Neuronal stem cell (in vitro differentiated cells): ENCODE data around the gene GBP6.

Source experiments
- DNase-seq: peaks from one replicate; pipeline ENCODE4 v3.0.0-alpha.2; 2013; ENCODE audit warnings: low spot score
- H2AFZ ChIP-seq: one replicate; pipeline ENCODE4 v1.6.1; 2013; ENCODE audit warnings: mild to moderate bottlenecking, low read length, inconsistent platforms
- H2AK5ac ChIP-seq: 2 replicates; pipeline ENCODE4 v1.6.1; 2013; ENCODE audit warnings: low read depth, mild to moderate bottlenecking, inconsistent platforms, low read length, moderate library complexity, mixed read lengths
- H2BK120ac ChIP-seq: 2 replicates; pipeline ENCODE4 v1.6.1; 2013; ENCODE audit warnings: low read depth, mild to moderate bottlenecking, inconsistent platforms, low read length, moderate library complexity, mixed read lengths
- H2BK12ac ChIP-seq: one replicate; pipeline ENCODE4 v1.6.1; 2013; ENCODE audit warnings: low read length, inconsistent platforms
- H2BK15ac ChIP-seq: 2 replicates; pipeline ENCODE4 v1.6.1; 2013; ENCODE audit warnings: mild to moderate bottlenecking, low read length, inconsistent platforms, mixed read lengths
- H2BK5ac ChIP-seq: one replicate; pipeline ENCODE4 v1.6.1; 2013; ENCODE audit warnings: inconsistent platforms, mild to moderate bottlenecking, low read length, moderate library complexity
- H3K14ac ChIP-seq: one replicate; pipeline ENCODE4 v1.6.1; 2013; ENCODE audit warnings: low read length, inconsistent platforms
- H3K18ac ChIP-seq: 2 replicates; pipeline ENCODE4 v1.6.1; 2013; ENCODE audit warnings: low read length, inconsistent platforms
- H3K23ac ChIP-seq: 2 replicates; pipeline ENCODE4 v1.6.1; 2013; ENCODE audit warnings: low read depth, mild to moderate bottlenecking, mixed read lengths, low read length, inconsistent platforms; ENCODE audit not compliant: poor library complexity
- H3K27ac ChIP-seq: replicated peaks from 3 replicates; pipeline ENCODE4 v1.5.1; 2013; ENCODE audit warnings: low read length, inconsistent platforms
- H3K27me3 ChIP-seq, 3 experiments: 2 replicates each; pipeline ENCODE4 v1.6.1; 2013; ENCODE audit warnings: low read length in 3 of 3, mild to moderate bottlenecking in 2 of 3, inconsistent platforms in 1 of 3, low read depth in 1 of 3, mixed read lengths in 1 of 3, moderate library complexity in 1 of 3; ENCODE audit not compliant: control insufficient read depth in 3 of 3, insufficient read depth in 3 of 3
- H3K36me3 ChIP-seq, 2 donors: replicated peaks in 1 of 2; 2 replicates each; pipeline ENCODE4 v1.6.1; 2013; ENCODE audit warnings: low read length in 2 of 2; ENCODE audit not compliant: control insufficient read depth in 2 of 2, insufficient read depth in 2 of 2
- H3K4ac ChIP-seq: 2 replicates; pipeline ENCODE4 v1.6.1; 2013; ENCODE audit warnings: inconsistent platforms, mild to moderate bottlenecking, low read length, moderate library complexity
- H3K4me1 ChIP-seq, 2 donors: 1 replicate in 1 of 2; 2 replicates in 1 of 2; pipeline ENCODE4 v1.6.1; 2013; ENCODE audit warnings: low read length in 2 of 2, low read depth in 1 of 2; ENCODE audit not compliant: control insufficient read depth in 2 of 2, insufficient read depth in 1 of 2
- H3K4me2 ChIP-seq: one replicate; pipeline ENCODE4 v1.6.1; 2013; ENCODE audit warnings: mild to moderate bottlenecking, low read length, inconsistent platforms; ENCODE audit not compliant: insufficient read depth, poor library complexity, severe bottlenecking
- H3K4me3 ChIP-seq, 2 donors: 2 replicates each; pipeline ENCODE4 v1.5.1; 2013; ENCODE audit warnings: low read length in 2 of 2, mild to moderate bottlenecking in 2 of 2, inconsistent platforms in 1 of 2, moderate library complexity in 1 of 2
- H3K79me1 ChIP-seq: one replicate; pipeline ENCODE4 v1.6.1; 2013; ENCODE audit warnings: low read depth, mild to moderate bottlenecking, inconsistent platforms, low read length, moderate library complexity
- H3K9ac ChIP-seq: one replicate; pipeline ENCODE4 v1.6.1; 2013; ENCODE audit warnings: mild to moderate bottlenecking, low read depth, low read length, inconsistent platforms; ENCODE audit not compliant: poor library complexity
- H3K9me3 ChIP-seq, 2 donors: replicated peaks in 1 of 2; 2 replicates each; pipeline versions ENCODE3 to v1.6.1; 2013; ENCODE audit warnings: low read length in 2 of 2, mild to moderate bottlenecking in 2 of 2, inconsistent platforms in 1 of 2, low read depth in 1 of 2, mixed read lengths in 1 of 2, moderate library complexity in 1 of 2; ENCODE audit not compliant: control insufficient read depth in 2 of 2, insufficient read depth in 1 of 2
- H4K8ac ChIP-seq: one replicate; pipeline ENCODE4 v1.6.1; 2013; ENCODE audit warnings: low read depth, mild to moderate bottlenecking, inconsistent platforms, low read length, moderate library complexity
- H4K91ac ChIP-seq: one replicate; pipeline ENCODE4 v1.6.1; 2013; ENCODE audit warnings: low read length, low read depth, mild to moderate bottlenecking, inconsistent platforms; ENCODE audit not compliant: poor library complexity
- WGBS, 2 donors: extraction: QIAGEN DNeasy Blood & Tissue Kit; methylation state at CpG; one replicate each; pipeline ENCODE4 v1.1.7; 2013; ENCODE audit warnings: missing lambda C conversion rate in 2 of 2, mixed read lengths in 1 of 2; ENCODE audit not compliant: insufficient read length in 2 of 2, insufficient replicate concordance in 1 of 2; ENCODE audit errors: extremely low coverage in 2 of 2; 5-methylcytosine and 5-hydroxymethylcytosine counted together

Gene GBP6

DNA sequence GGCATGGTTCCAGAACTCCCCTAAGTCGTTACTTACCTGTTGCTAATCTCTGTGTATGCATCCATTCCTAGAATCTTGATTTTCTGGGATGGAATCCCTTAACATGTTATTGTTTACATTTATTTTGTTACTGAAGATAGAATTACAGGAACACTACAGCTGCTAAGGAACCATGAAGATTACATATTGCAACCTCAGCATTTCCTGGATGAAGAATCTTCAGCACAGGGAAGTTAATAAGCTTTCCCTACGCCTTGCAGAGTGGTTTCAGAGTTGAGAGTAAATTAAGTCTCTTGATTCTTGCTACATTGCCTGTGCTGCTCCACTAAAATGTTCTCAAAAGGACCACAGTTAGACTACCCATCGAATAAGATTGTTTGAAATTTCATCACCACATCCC lies 31.4 kb upstream of the GBP6 start:
- Histone ChIP-seq H3K9me3 (no peaks in the 10 kb centered on the region), H3K27ac (no peak overlapping the region), H3K4me2 (no peak overlapping the region), H3K4me1 (no peaks in the 10 kb centered on the region), H3K27me3 (no peaks in the 10 kb centered on the region), H2BK12ac (no peak overlapping the region), H2BK120ac (no peak overlapping the region), H3K79me1 (no peaks in the 10 kb centered on the region), H3K23ac (no peak overlapping the region), H3K4me3 (no peak overlapping the region), H3K4ac (no peak overlapping the region), H4K91ac (no peak overlapping the region), H4K8ac (no peak overlapping the region), H3K18ac (no peak overlapping the region), H3K9ac (no peak overlapping the region), H2BK15ac (no peak overlapping the region), H2AK5ac (no peak overlapping the region), H3K36me3 (no peaks in the 10 kb centered on the region), H2AFZ (no peak overlapping the region), H3K14ac (no peak overlapping the region), H2BK5ac (no peak overlapping the region)
- WGBS, 2 donors, result no CpG with 5 or more reads among the region's 3 CpGs
- DNase-seq, result no peak

- Histone ChIP-seq H3K9ac (no peak overlapping the region), H3K36me3 (no peaks in the 10 kb centered on the region), H2BK12ac (no peak overlapping the region), H2AFZ (no peak overlapping the region), H3K4me1 (no peaks in the 10 kb centered on the region), H4K8ac (no peak overlapping the region), H3K27me3 (no peaks in the 10 kb centered on the region), H2BK15ac (no peak overlapping the region), H3K79me1 (no peaks in the 10 kb centered on the region), H4K91ac (no peak overlapping the region), H3K4me3 (no peak overlapping the region), H3K23ac (no peak overlapping the region), H3K18ac (no peak overlapping the region), H2AK5ac (no peak overlapping the region), H3K9me3 (no peaks in the 10 kb centered on the region), H2BK5ac (no peak overlapping the region), H3K4me2 (no peak overlapping the region), H3K27ac (no peak overlapping the region), H2BK120ac (no peak overlapping the region), H3K14ac (no peak overlapping the region), H3K4ac (no peak overlapping the region)
- DNase-seq, result no peak
Measured at GRCh38 chr1:89335486-89335885, 28.4 kb upstream of the GBP6 start.

DNA sequence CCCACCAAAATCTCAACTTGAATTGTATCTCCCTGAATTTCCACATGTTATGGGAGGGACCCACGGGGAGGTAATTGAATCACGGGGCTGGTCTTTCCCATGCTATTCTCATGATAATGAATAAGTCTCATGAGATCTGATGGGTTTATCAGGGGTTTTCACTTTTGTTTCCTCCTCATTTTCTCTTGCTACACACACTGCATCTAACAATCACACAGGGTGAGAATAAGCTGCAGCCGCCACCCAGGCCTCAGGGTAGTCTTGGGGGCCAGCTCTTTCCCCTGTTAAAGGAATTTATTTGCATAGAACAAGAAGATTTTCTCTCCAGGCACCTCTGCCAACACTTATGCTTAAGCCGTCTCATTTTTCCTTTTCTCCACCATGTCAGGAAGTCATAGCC lies 26.0 kb upstream of the GBP6 start:
- Histone ChIP-seq H3K27me3 (no peaks in the 10 kb centered on the region), H3K18ac (no peak overlapping the region), H3K23ac (no peak overlapping the region), H2AFZ (no peak overlapping the region), H2BK5ac (no peak overlapping the region), H4K91ac (no peak overlapping the region), H3K14ac (no peak overlapping the region), H2AK5ac (no peak overlapping the region), H3K36me3 (no peaks in the 10 kb centered on the region), H2BK12ac (no peak overlapping the region), H3K4me3 (no peak overlapping the region), H3K27ac (no peak overlapping the region), H3K79me1 (no peaks in the 10 kb centered on the region), H3K4me2 (no peak overlapping the region), H2BK120ac (no peak overlapping the region), H3K9me3 (no peaks in the 10 kb centered on the region), H4K8ac (no peak overlapping the region), H2BK15ac (no peak overlapping the region), H3K4me1 (no peaks in the 10 kb centered on the region), H3K4ac (no peak overlapping the region), H3K9ac (no peak overlapping the region)
- no peak for DNase-seq
- no CpG with 5 or more reads among the region's 4 CpGs for WGBS, 2 donors

- Histone ChIP-seq H3K4ac (no peak overlapping the region), H4K8ac (no peak overlapping the region), H2BK12ac (no peak overlapping the region), H3K27ac (no peak overlapping the region), H2BK120ac (no peak overlapping the region), H3K4me2 (no peak overlapping the region), H3K4me1 (no peaks in the 10 kb centered on the region), H3K23ac (no peak overlapping the region), H3K36me3 (no peaks in the 10 kb centered on the region), H3K18ac (no peak overlapping the region), H3K27me3 (no peaks in the 10 kb centered on the region), H2BK15ac (no peak overlapping the region), H2BK5ac (no peak overlapping the region), H3K9me3 (no peaks in the 10 kb centered on the region), H2AK5ac (no peak overlapping the region), H3K14ac (no peak overlapping the region), H3K4me3 (no peak overlapping the region), H2AFZ (no peak overlapping the region), H3K79me1 (no peaks in the 10 kb centered on the region), H4K91ac (no peak overlapping the region), H3K9ac (no peak overlapping the region)
- DNase-seq, result no peak
- WGBS, 2 donors, result no CpG with 5 or more reads among the region's 4 CpGs
Measured at GRCh38 chr1:89339039-89339438, 24.8 kb upstream of the GBP6 start.
